RWPE2 (cell line): ENCODE results near the gene NEK7.

ENCODE experiments used
- ATAC-seq: fragments of 200-7000 bp; cut with Tn5 transposase; 3 replicates; pipeline ENCODE4 v1.9.1; 2021; ENCODE audit warnings: low read depth
- DNase-seq: peaks from one replicate; pipeline ENCODE4 v3.0.0-alpha.2; 2020; ENCODE audit warnings: low spot score
- H3K27ac ChIP-seq: fragments of 450-650 bp; 2 replicates; pipeline ENCODE4 v1.5.1; 2017; ENCODE audit warnings: mild to moderate bottlenecking; ENCODE audit not compliant: poor library complexity, severe bottlenecking
- H3K27me3 ChIP-seq: fragments of 250-450 bp; sonication (Bioruptor Pico); 2 replicates; pipeline ENCODE4 v1.5.1; 2021; ENCODE audit warnings: mild to moderate bottlenecking, moderate library complexity; ENCODE audit not compliant: insufficient read depth, poor library complexity, severe bottlenecking
- H3K36me3 ChIP-seq: fragments of 250-450 bp; sonication (Bioruptor Pico); 2 replicates; pipeline ENCODE4 v1.5.1; 2020; ENCODE audit warnings: low read depth, mild to moderate bottlenecking, moderate library complexity
- H3K4me1 ChIP-seq: fragments of 250-450 bp; sonication (Bioruptor Pico); 2 replicates; pipeline ENCODE4 v1.5.1; 2021; ENCODE audit warnings: mild to moderate bottlenecking, moderate library complexity; ENCODE audit not compliant: insufficient read depth, poor library complexity, severe bottlenecking
- H3K4me3 ChIP-seq: fragments of 250-450 bp; sonication (Bioruptor Pico); 2 replicates; pipeline ENCODE4 v1.5.1; 2021; ENCODE audit warnings: mild to moderate bottlenecking, moderate library complexity; ENCODE audit not compliant: severe bottlenecking
- H3K9me3 ChIP-seq: fragments of 250-450 bp; sonication (Bioruptor Pico); 2 replicates; pipeline ENCODE4 v1.5.1; 2021; ENCODE audit warnings: mild to moderate bottlenecking, moderate library complexity; ENCODE audit not compliant: severe bottlenecking
- TF ChIP-seq, protein P1 (sequence below): fragments of 450-650 bp; IDR thresholded peaks from one replicate; pipeline ENCODE4 v1.5.1; 2017; ENCODE audit warnings: mild to moderate bottlenecking, moderate library complexity; ENCODE audit not compliant: poor library complexity, severe bottlenecking

The NEK7 gene

GRCh38 chr1:198135366-198135765 lies 21.4 kb upstream of the NEK7 start:
- H3K27me3 ChIP-seq: no peaks in the 10 kb centered on the region
- ATAC-seq: no peak
- H3K27ac ChIP-seq: no peak overlapping the region
- TF ChIP-seq, protein P1, sequence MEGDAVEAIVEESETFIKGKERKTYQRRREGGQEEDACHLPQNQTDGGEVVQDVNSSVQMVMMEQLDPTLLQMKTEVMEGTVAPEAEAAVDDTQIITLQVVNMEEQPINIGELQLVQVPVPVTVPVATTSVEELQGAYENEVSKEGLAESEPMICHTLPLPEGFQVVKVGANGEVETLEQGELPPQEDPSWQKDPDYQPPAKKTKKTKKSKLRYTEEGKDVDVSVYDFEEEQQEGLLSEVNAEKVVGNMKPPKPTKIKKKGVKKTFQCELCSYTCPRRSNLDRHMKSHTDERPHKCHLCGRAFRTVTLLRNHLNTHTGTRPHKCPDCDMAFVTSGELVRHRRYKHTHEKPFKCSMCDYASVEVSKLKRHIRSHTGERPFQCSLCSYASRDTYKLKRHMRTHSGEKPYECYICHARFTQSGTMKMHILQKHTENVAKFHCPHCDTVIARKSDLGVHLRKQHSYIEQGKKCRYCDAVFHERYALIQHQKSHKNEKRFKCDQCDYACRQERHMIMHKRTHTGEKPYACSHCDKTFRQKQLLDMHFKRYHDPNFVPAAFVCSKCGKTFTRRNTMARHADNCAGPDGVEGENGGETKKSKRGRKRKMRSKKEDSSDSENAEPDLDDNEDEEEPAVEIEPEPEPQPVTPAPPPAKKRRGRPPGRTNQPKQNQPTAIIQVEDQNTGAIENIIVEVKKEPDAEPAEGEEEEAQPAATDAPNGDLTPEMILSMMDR: no peak
- no peaks in the 10 kb centered on the region for H3K4me1 ChIP-seq
- DNase-seq: no peak
- no peaks in the 10 kb centered on the region for H3K36me3 ChIP-seq
- H3K9me3 ChIP-seq: no peaks in the 10 kb centered on the region
- no peak overlapping the region for H3K4me3 ChIP-seq

- H3K4me1 ChIP-seq: no peaks in the 10 kb centered on the region
- no peaks in the 10 kb centered on the region for H3K27me3 ChIP-seq
- TF ChIP-seq, protein P1: no peak
- H3K36me3 ChIP-seq: no peaks in the 10 kb centered on the region
- H3K9me3 ChIP-seq: no peaks in the 10 kb centered on the region
- no peak overlapping the region for H3K4me3 ChIP-seq
- H3K27ac ChIP-seq: no peak overlapping the region
- DNase-seq: no peak
- no peak for ATAC-seq
Measured at GRCh38 chr1:198141668-198142351, 15.0 kb upstream of the NEK7 start.

DNA sequence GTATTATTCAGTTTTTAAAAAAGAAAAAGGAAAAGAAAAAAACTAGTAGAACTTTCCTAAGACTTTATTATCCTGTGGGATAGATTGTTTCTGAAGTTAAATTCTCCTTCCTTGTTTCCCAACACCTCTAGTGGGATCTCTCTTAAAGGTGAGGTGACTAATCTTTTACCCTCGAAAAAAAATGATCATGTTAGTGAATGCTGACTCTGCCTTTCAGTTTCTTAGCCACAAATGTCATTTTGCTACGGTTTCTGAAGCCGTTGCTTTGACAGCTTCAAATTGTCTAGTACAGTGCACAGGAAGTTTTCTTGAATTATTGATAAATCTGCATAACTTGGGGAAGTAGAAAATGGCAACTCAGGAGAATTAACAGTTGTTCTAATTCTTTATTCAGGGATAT lies 13.0 kb upstream of the NEK7 start:
- TF ChIP-seq, protein P1: no peak
- Histone ChIP-seq H3K27ac (no peak overlapping the region), H3K36me3 (no peaks in the 10 kb centered on the region), H3K4me1 (no peaks in the 10 kb centered on the region), H3K27me3 (no peaks in the 10 kb centered on the region), H3K9me3 (no peaks in the 10 kb centered on the region), H3K4me3 (no peak overlapping the region)
- ATAC-seq (no peak), DNase-seq (no peak)

- Histone ChIP-seq H3K9me3 (no peaks in the 10 kb centered on the region), H3K4me3 (no peak overlapping the region), H3K36me3 (no peaks in the 10 kb centered on the region), H3K4me1 (no peaks in the 10 kb centered on the region), H3K27ac (no peak overlapping the region), H3K27me3 (no peaks in the 10 kb centered on the region)
- ATAC-seq: no peak
- no peak for DNase-seq
- TF ChIP-seq, protein P1: no peak
Measured at GRCh38 chr1:198147216-198147615, 9.6 kb upstream of the NEK7 start.

DNA sequence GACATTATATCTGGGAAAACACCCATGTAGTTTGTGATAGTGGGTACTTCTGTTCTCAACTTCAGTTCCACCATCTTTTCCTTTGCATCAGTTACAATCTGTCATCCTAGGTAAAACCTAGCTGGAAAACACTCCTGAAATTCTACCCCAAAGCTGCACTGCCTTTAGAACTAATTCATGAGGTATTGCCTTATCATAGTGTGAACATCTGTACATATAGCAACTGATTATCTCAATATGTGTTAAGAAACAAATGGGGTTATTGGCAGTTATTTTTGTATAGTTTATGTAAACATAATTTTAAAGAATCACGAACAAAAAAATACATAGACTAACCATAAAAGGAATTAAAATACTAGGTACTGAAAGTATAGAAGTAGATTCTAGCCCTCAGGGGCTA lies 6.4 kb upstream of the NEK7 start:
- no peak for ATAC-seq

More for the DNA sequence above, 6.4 kb upstream of the NEK7 start:
- Histone ChIP-seq H3K4me3 (no peak overlapping the region), H3K27me3 (no peaks in the 10 kb centered on the region), H3K9me3 (no peaks in the 10 kb centered on the region), H3K27ac (no peak overlapping the region), H3K4me1 (peaks cover under 1% of the 10 kb centered on the region), H3K36me3 (no peaks in the 10 kb centered on the region)
- DNase-seq: no peak
- TF ChIP-seq, protein P1: no peak
